GM12878 (cell line): ENCODE measurements around the gene MITD1. TPM values are rescaled to one million over a fixed set of nuclear protein-coding genes. Genes with fewer than 3 reads are reported as not detected.

Source experiments
- ATAC-seq: fragments of 200-7000 bp; cut with Tn5 transposase; 3 replicates; pipeline ENCODE4 v1.9.1; 2020; ENCODE audit warnings: mild to moderate bottlenecking, moderate library complexity
- BruUV-seq: library from RNA; stranded (reverse); fragments of 400-500 nt; replicated peaks from 2 replicates; lab custom pipeline; 2021; lab: Mats Ljungman, UMichigan
- CTCF ChIA-PET: fragments of 300-600 bp; sonication (Branson Sonifier 250); formaldehyde crosslinking; extraction: SDS; loops from one replicate; lab custom pipeline; 2021; ENCODE audit warnings: inconsistent platforms; lab: Yijun Ruan, JAX
- POLR2A ChIA-PET: fragments of 350-600 bp; formaldehyde crosslinking; extraction: SDS; loops from one replicate; lab custom pipeline; 2021; ENCODE audit warnings: inconsistent platforms; lab: Charles Lee
- RAD21 ChIA-PET: fragments of 300-600 bp; sonication (Branson Sonifier 250); formaldehyde crosslinking; loops from one replicate; lab custom pipeline; 2023; ENCODE audit warnings: antibody characterized with exemption; ENCODE audit not compliant: unreplicated experiment; lab: Charles Lee
- SMC1A ChIA-PET: fragments of 300-600 bp; sonication (Branson Sonifier 250); formaldehyde crosslinking; loops from one replicate; lab custom pipeline; 2023; ENCODE audit not compliant: unreplicated experiment, uncharacterized antibody; lab: Charles Lee
- DNase-seq: peaks from one replicate; pipeline ENCODE4 v3.0.0-alpha.2; 2011; ENCODE audit warnings: low read depth, low spot score
- FAIRE-seq: peaks from 3 replicates; lab custom pipeline; 2011; peaks lifted over from hg19 to GRCh38; lab: Jason Lieb, UNC
- H2AFZ ChIP-seq: 2 replicates; pipeline ENCODE4 v1.6.0; 2011; ENCODE audit warnings: low read depth, low read length, control low read depth; ENCODE audit not compliant: control insufficient read depth
- H3K27ac ChIP-seq: 2 replicates; pipeline ENCODE4 v1.5.1; 2011; ENCODE audit warnings: control low read depth; ENCODE audit not compliant: control insufficient read depth, insufficient read depth
- H3K27me3 ChIP-seq, 2 experiments: replicated peaks in 1 of 2; 2 replicates each; pipeline versions ENCODE4 v1.6.0 to v1.6.1; 2011; ENCODE audit warnings: low read length in 1 of 2; ENCODE audit not compliant: control insufficient read depth in 2 of 2, insufficient read depth in 2 of 2
- H3K36me3 ChIP-seq, 2 experiments: 2 replicates each; pipeline ENCODE4 v1.5.1; 2011; ENCODE audit warnings: low read length in 1 of 2; ENCODE audit not compliant: control insufficient read depth in 2 of 2, insufficient read depth in 2 of 2
- H3K4me1 ChIP-seq: 2 replicates; pipeline ENCODE4 v1.6.1; 2011; ENCODE audit warnings: mild to moderate bottlenecking, low read length, moderate library complexity, mixed read lengths; ENCODE audit not compliant: control insufficient read depth, insufficient read depth
- H3K4me2 ChIP-seq: 2 replicates; pipeline ENCODE4 v1.6.0; 2011; ENCODE audit warnings: control low read depth; ENCODE audit not compliant: control insufficient read depth, insufficient read depth
- H3K4me3 ChIP-seq: fragments of 200-600 bp; sonication (generic); 2 replicates; pipeline ENCODE4 v1.5.1; 2016
- H3K79me2 ChIP-seq: 2 replicates; pipeline ENCODE4 v1.6.0; 2011; ENCODE audit warnings: low read length; ENCODE audit not compliant: control insufficient read depth, insufficient read depth
- H3K9ac ChIP-seq: 2 replicates; pipeline ENCODE4 v1.8.0; 2011; ENCODE audit warnings: low read length, control low read depth, mixed read lengths; ENCODE audit not compliant: control insufficient read depth, insufficient read depth
- H3K9me3 ChIP-seq: replicated peaks from 3 replicates; pipeline ENCODE4 v1.5.1; 2011; ENCODE audit warnings: mild to moderate bottlenecking, low read length; ENCODE audit not compliant: control insufficient read depth, insufficient read depth
- H4K20me1 ChIP-seq: 2 replicates; pipeline ENCODE4 v1.6.0; 2011; ENCODE audit not compliant: control insufficient read depth, insufficient read depth
- CBFB ChIP-seq: IDR thresholded peaks from 2 replicates; pipeline ENCODE4 v1.6.1; 2016; ENCODE audit warnings: antibody characterized with exemption, low read depth
- CEBPZ ChIP-seq: fragments of 150-350 bp; IDR thresholded peaks from 2 replicates; pipeline ENCODE4 v1.6.1; 2016; ENCODE audit warnings: low read depth, low read length
- IRF4 ChIP-seq: IDR thresholded peaks from 2 replicates; pipeline ENCODE4 v1.6.1; 2011; ENCODE audit warnings: low read depth, low read length
- KDM1A ChIP-seq: fragments of 200-600 bp; sonication (generic); IDR thresholded peaks from 2 replicates; pipeline ENCODE4 v1.6.1; 2016; ENCODE audit warnings: borderline replicate concordance
- MTA2 ChIP-seq: fragments of 450-650 bp; IDR thresholded peaks from 2 replicates; pipeline ENCODE4 v1.6.1; 2016; ENCODE audit warnings: low read depth, mild to moderate bottlenecking, moderate library complexity
- NR2C2 ChIP-seq: IDR thresholded peaks from 2 replicates; pipeline ENCODE4 v1.6.1; 2011; ENCODE audit warnings: borderline replicate concordance, low read depth; ENCODE audit not compliant: control insufficient read depth, insufficient read length
- PAX8 ChIP-seq: fragments of 450-650 bp; IDR thresholded peaks from 2 replicates; pipeline ENCODE4 v1.6.1; 2017; ENCODE audit warnings: mild to moderate bottlenecking, moderate library complexity
- POLR2A ChIP-seq: IDR thresholded peaks from 2 replicates; pipeline ENCODE4 v1.6.1; 2011; ENCODE audit warnings: low read depth, mild to moderate bottlenecking, low read length
- RELA ChIP-seq: fragments of 450-650 bp; IDR thresholded peaks from 2 replicates; pipeline ENCODE4 v1.8.0; 2014; ENCODE audit warnings: borderline replicate concordance; ENCODE audit not compliant: partially characterized antibody
- SRF ChIP-seq, 2 experiments: IDR thresholded peaks; 2 replicates each; pipeline ENCODE4 v1.6.1; 2011; ENCODE audit warnings: low read depth in 2 of 2, low read length in 2 of 2, mild to moderate bottlenecking in 1 of 2, moderate library complexity in 1 of 2
- STAT3 ChIP-seq: IDR thresholded peaks from 2 replicates; pipeline ENCODE4 v1.6.1; 2011; ENCODE audit warnings: low read depth, low read length, improper control_type of control experiment
- YBX1 ChIP-seq: fragments of 450-650 bp; IDR thresholded peaks from 2 replicates; pipeline ENCODE4 v1.6.1; 2016; ENCODE audit warnings: antibody characterized with exemption
- ZBTB33 ChIP-seq: fragments of 450-650 bp; IDR thresholded peaks from 2 replicates; pipeline ENCODE4 v1.6.1; 2017; ENCODE audit warnings: mild to moderate bottlenecking
- ZNF622 ChIP-seq: fragments of 450-650 bp; IDR thresholded peaks from 2 replicates; pipeline ENCODE4 v1.6.1; 2017; ENCODE audit warnings: mild to moderate bottlenecking, inconsistent platforms
- WGBS: methylation state at CpG from one replicate; pipeline ENCODE4 v1.1.6; 2016; ENCODE audit warnings: low lambda C conversion rate; ENCODE audit not compliant: insufficient replicate concordance, insufficient coverage; ENCODE audit errors: missing lambda C conversion rate; 5-methylcytosine and 5-hydroxymethylcytosine counted together
- in situ Hi-C: fragments of 300-500 bp; cut with MboI; formaldehyde crosslinking; loops from 9 replicates; pipeline ENCODE4 v1.14.3; 2018; ENCODE audit warnings: mixed read lengths
- intact Hi-C: fragments of 100-400 bp; cut with micrococcal nuclease; formaldehyde crosslinking; loops from one replicate; pipeline ENCODE4 v1.14.2; 2022; ENCODE audit not compliant: unreplicated experiment
- polyA plus RNA-seq, 11 experiments: library from polyadenylated mRNA; depleted of rRNA in 4 of 11; unstranded in 6 of 11; stranded (reverse) in 5 of 11; fragments of >200 nt; fragmentation: Nextera tagmentation in 4 of 11; fragmentation: Illumina TruSeq in 1 of 11; extraction: Ambion mirVana in 4 of 11; extraction: Trizol in 1 of 11; gene quantifications; 1 replicate in 1 of 11; 2 replicates in 10 of 11; pipeline versions ENCODE4 v1.2.1 to v1.2.3, GENCODE V29; 2011 to 2016; ENCODE audit warnings: inconsistent platforms in 2 of 11, missing spikeins in 2 of 11, low read depth in 1 of 11
- total RNA-seq, 4 experiments: library from RNA; depleted of rRNA in 3 of 4; stranded (reverse); fragments of >200 nt in 3 of 4; fragmentation: Illumina TruSeq in 1 of 4; extraction: Trizol in 1 of 4; gene quantifications; 2 replicates each; pipeline versions ENCODE4 v1.2.1 to v1.2.3, GENCODE V29; 2013 to 2021

MITD1 gene
- total and polyA plus RNA-seq, 10 of the 15 experiments (the other 5 are each of a cell fraction or from before 2014, with no cell fraction given) = 33.0 to 116 (median 63.5) TPM

GRCh38 chr2:99217929-99218501, 37.2 kb upstream of the MITD1 start:
- ATAC-seq (no peak), FAIRE-seq (no peak), DNase-seq (no peak)
- Histone ChIP-seq H3K9ac (no peak overlapping the region), H3K4me3 (no peak overlapping the region), H3K36me3 (no peaks in the 10 kb centered on the region; a peak in 1 of 4 replicates), H3K27me3 (no peaks in the 10 kb centered on the region), H3K4me1 (no peaks in the 10 kb centered on the region), H3K27ac (no peak overlapping the region), H3K4me2 (no peak overlapping the region), H3K9me3 (no peaks in the 10 kb centered on the region), H4K20me1 (no peaks in the 10 kb centered on the region), H2AFZ (no peak overlapping the region), H3K79me2 (no peaks in the 10 kb centered on the region)
- 62% methylated on average over 4 of the region's 4 CpGs for WGBS
- intact Hi-C loops = no loop called here
- no TSS peak for BruUV-seq
- TF ChIP-seq ZNF622 = no peak
- TF ChIP-seq RELA = no peak
- no peak for TF ChIP-seq NR2C2
- TF ChIP-seq CBFB = no peak
- TF ChIP-seq ZBTB33 = no peak
- no peak for TF ChIP-seq MTA2
- TF ChIP-seq STAT3 = no peak
- no peak for TF ChIP-seq IRF4
- no peak for TF ChIP-seq KDM1A
- TF ChIP-seq YBX1 = no peak
- no peak for TF ChIP-seq SRF (IDR thresholded peaks at IDR 0.05; ENCODE audit: low read depth in 2 of 2, low read length in 2 of 2)
- no peak for TF ChIP-seq PAX8
- no peak for TF ChIP-seq POLR2A
- TF ChIP-seq CEBPZ = no peak
- SMC1A ChIA-PET = interaction anchor here (0.7 kb wide), 1 partner anchor 130 kb away, joined by 3 read pairs; no protein-coding TSS in a partner anchor
- CTCF ChIA-PET = no interaction called here
- in situ Hi-C loops = no loop called here
- RAD21 ChIA-PET = no interaction called here
- POLR2A ChIA-PET = interaction anchor here (0.7 kb wide), 1 partner anchor 582 kb away, joined by 4 read pairs; no protein-coding TSS in a partner anchor
